Loucy (cell line): ENCODE measurements around the gene ADGB.

Experiments used
- H2AFZ ChIP-seq: fragments of 200-600 bp; sonication (generic); 2 replicates; pipeline ENCODE4 v1.6.0; 2016; ENCODE audit warnings: antibody characterized with exemption, mild to moderate bottlenecking, low read length, moderate library complexity
- H3F3A ChIP-seq: fragments of 200-600 bp; 2 replicates; pipeline ENCODE4 v1.6.0; 2016; ENCODE audit warnings: antibody characterized with exemption, low read depth, mild to moderate bottlenecking
- H3K27me3 ChIP-seq: fragments of 200-600 bp; sonication (generic); 2 replicates; pipeline ENCODE4 v1.6.1; 2014; ENCODE audit warnings: low read length, mild to moderate bottlenecking; ENCODE audit not compliant: insufficient read depth, poor library complexity, severe bottlenecking
- H3K36me3 ChIP-seq: fragments of 200-600 bp; sonication (generic); 2 replicates; pipeline ENCODE4 v1.6.1; 2016; ENCODE audit warnings: low read length; ENCODE audit not compliant: insufficient read depth
- H3K4me1 ChIP-seq: fragments of 200-600 bp; sonication (generic); 2 replicates; pipeline ENCODE4 v1.5.1; 2014; ENCODE audit warnings: low read length, mild to moderate bottlenecking; ENCODE audit not compliant: insufficient read depth, poor library complexity, severe bottlenecking
- H3K4me2 ChIP-seq: fragments of 200-600 bp; sonication (generic); 2 replicates; pipeline ENCODE4 v1.6.0; 2014; ENCODE audit warnings: antibody characterized with exemption, low read length, low read depth, mild to moderate bottlenecking; ENCODE audit not compliant: poor library complexity, severe bottlenecking
- H3K4me3 ChIP-seq: fragments of 200-600 bp; sonication (generic); 2 replicates; pipeline ENCODE4 v1.5.1; 2014; ENCODE audit warnings: low read length, mild to moderate bottlenecking, mixed read lengths; ENCODE audit not compliant: poor library complexity, severe bottlenecking
- H3K79me2 ChIP-seq: fragments of 200-600 bp; sonication (generic); 2 replicates; pipeline ENCODE4 v1.6.1; 2014; ENCODE audit warnings: low read length; ENCODE audit not compliant: insufficient read depth
- H3K9ac ChIP-seq: fragments of 200-600 bp; sonication (generic); 2 replicates; pipeline ENCODE4 v1.6.0; 2014; ENCODE audit warnings: mild to moderate bottlenecking, low read depth, low read length, moderate library complexity; ENCODE audit not compliant: poor library complexity, severe bottlenecking
- H3K9me2 ChIP-seq: fragments of 200-600 bp; sonication (generic); replicated peaks from 2 replicates; pipeline ENCODE4 v1.6.1; 2016; ENCODE audit warnings: low read depth, low read length, mixed read lengths
- H3K9me3 ChIP-seq: fragments of 200-600 bp; sonication (generic); 2 replicates; pipeline ENCODE4 v1.6.1; 2014; ENCODE audit warnings: mild to moderate bottlenecking, antibody characterized with exemption, low read length, low read depth; ENCODE audit not compliant: insufficient read depth
- H4K20me1 ChIP-seq: fragments of 200-600 bp; sonication (generic); 2 replicates; pipeline ENCODE4 v1.6.0; 2014; ENCODE audit warnings: antibody characterized with exemption, low read length, mild to moderate bottlenecking; ENCODE audit not compliant: insufficient read depth, poor library complexity, severe bottlenecking
- CTCF ChIP-seq: fragments of 200-600 bp; sonication (generic); conservative IDR thresholded peaks from 2 replicates; pipeline ENCODE4 v1.5.1; 2014; ENCODE audit warnings: mild to moderate bottlenecking, antibody characterized with exemption, low read length
- EZH2phosphoT487 ChIP-seq: fragments of 200-600 bp; IDR thresholded peaks from 2 replicates; pipeline ENCODE4 v1.6.1; 2018; ENCODE audit warnings: antibody characterized with exemption, mild to moderate bottlenecking, moderate library complexity, borderline replicate concordance

Gene ADGB

GRCh38 chr6:146741609-146742008 lies 142.8 kb downstream of the ADGB start:
- Histone ChIP-seq H3K4me1 (no peaks in the 10 kb centered on the region), H3K36me3 (no peaks in the 10 kb centered on the region), H3K4me3 (no peak overlapping the region), H3K9me2 (no peaks in the 10 kb centered on the region), H2AFZ (no peak overlapping the region), H3K79me2 (no peaks in the 10 kb centered on the region), H3K27me3 (no peaks in the 10 kb centered on the region), H3K9ac (no peak overlapping the region), H3K9me3 (no peaks in the 10 kb centered on the region), H3K4me2 (no peak overlapping the region), H3F3A (no peaks in the 10 kb centered on the region), H4K20me1 (no peaks in the 10 kb centered on the region)
- TF ChIP-seq EZH2phosphoT487: no peak
- no peak for TF ChIP-seq CTCF

- Histone ChIP-seq H3K27me3 (no peaks in the 10 kb centered on the region), H3K9me3 (peaks cover 5% of the 10 kb centered on the region; the same call in 1 of the 2 replicates), H3K9me2 (no peaks in the 10 kb centered on the region), H3K79me2 (no peaks in the 10 kb centered on the region), H4K20me1 (no peaks in the 10 kb centered on the region), H3K4me3 (no peak overlapping the region), H3K4me2 (no peak overlapping the region), H3K4me1 (no peaks in the 10 kb centered on the region), H3F3A (no peaks in the 10 kb centered on the region), H3K9ac (no peak overlapping the region), H2AFZ (no peak overlapping the region), H3K36me3 (no peaks in the 10 kb centered on the region)
- TF ChIP-seq EZH2phosphoT487 (no peak), CTCF (no peak)
These were observed 154.5 kb downstream of the ADGB start for GRCh38 chr6:146753306-146753705.

- Histone ChIP-seq H2AFZ (no peak overlapping the region), H3F3A (peaks cover 10% of the 10 kb centered on the region; the same call in 1 of the 2 replicates), H3K9ac (no peak overlapping the region), H3K36me3 (no peaks in the 10 kb centered on the region), H3K9me3 (no peaks in the 10 kb centered on the region), H4K20me1 (no peaks in the 10 kb centered on the region), H3K27me3 (no peaks in the 10 kb centered on the region), H3K79me2 (no peaks in the 10 kb centered on the region), H3K4me1 (peaks cover 57% of the 10 kb centered on the region), H3K4me2 (peak overlapping the region; percentile 27), H3K9me2 (no peaks in the 10 kb centered on the region), H3K4me3 (no peak overlapping the region)
- TF ChIP-seq CTCF (no peak), EZH2phosphoT487 (no peak)
These were observed 168.9 kb downstream of the ADGB start for GRCh38 chr6:146767632-146768031.
